Bronchial epithelial cell (primary cell): ENCODE results near the gene ANGEL1. TPM values are rescaled to one million over a fixed set of nuclear protein-coding genes. Genes with fewer than 3 reads are reported as not detected.

Source experiments
- DNase-seq: peaks from one replicate; pipeline ENCODE4 v3.0.0-alpha.2; 2010; ENCODE audit warnings: low read depth
- FAIRE-seq: peaks from 2 replicates; lab custom pipeline; 2011; peaks lifted over from hg19 to GRCh38; lab: Jason Lieb, UNC
- H3K27me3 ChIP-seq: 2 replicates; pipeline ENCODE4 v1.5.1; 2011; ENCODE audit warnings: low read length; ENCODE audit not compliant: control insufficient read depth, insufficient read depth
- H3K36me3 ChIP-seq: 2 replicates; pipeline ENCODE4 v1.5.1; 2011; ENCODE audit warnings: low read length; ENCODE audit not compliant: control insufficient read depth, insufficient read depth
- H3K4me3 ChIP-seq: 2 replicates; pipeline ENCODE4 v1.5.1; 2011; ENCODE audit warnings: mild to moderate bottlenecking, low read depth, low read length, control low read depth
- CTCF ChIP-seq: IDR thresholded peaks from 2 replicates; pipeline ENCODE4 v1.5.1; 2011; ENCODE audit warnings: mild to moderate bottlenecking, moderate library complexity, low read length, control low read depth, inconsistent platforms; ENCODE audit not compliant: insufficient read depth, severe bottlenecking
- total RNA-seq: library from RNA; depleted of rRNA; stranded (reverse); fragments of >200 nt; gene quantifications from 2 replicates; pipeline ENCODE4 v1.2.1, GENCODE V29; 2014

The ANGEL1 gene
- total RNA-seq, 1 donor from 2014 or later, result 6.1 TPM

DNA sequence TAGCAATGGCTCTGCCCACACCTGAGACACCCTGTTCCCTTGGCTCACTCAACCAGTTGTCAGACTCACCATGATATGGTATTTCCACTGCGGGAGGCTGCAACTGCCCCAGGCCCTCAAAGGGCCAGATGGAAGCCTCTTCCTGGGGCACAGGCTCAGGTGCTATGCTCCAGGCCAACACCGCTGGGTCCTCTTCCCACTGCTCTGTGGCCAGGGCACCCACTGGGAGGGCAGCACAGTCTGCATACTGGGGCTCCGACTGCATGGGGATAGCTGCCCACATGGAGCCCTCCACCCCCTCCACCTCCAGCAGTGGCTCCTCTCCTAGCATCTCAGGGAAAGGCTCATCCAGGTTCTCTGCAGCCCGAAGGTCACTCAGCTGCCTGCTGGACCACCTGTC lies 3.7 kb downstream of the ANGEL1 start:
- no peak for DNase-seq

DNA sequence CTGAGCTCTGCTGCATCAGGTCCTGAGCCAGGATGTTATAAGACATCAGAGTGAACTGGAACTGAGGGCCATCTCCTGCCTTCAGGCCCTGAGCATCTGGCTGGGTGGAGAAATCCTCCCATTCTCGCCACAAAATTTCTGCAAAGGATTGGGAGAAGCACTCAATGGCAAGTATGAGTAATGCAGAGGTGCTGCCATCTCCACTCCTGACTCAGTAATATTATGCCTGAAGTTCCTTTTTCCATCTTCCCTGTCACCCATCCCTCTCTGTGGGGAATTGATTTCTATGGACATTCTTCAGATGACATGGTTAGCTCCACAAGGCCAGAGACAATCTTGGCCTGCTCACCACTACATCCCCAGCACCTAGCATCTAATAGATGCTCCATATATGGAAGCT lies 4.7 kb downstream of the ANGEL1 start:
- H3K36me3 ChIP-seq, result peaks cover 14% of the 10 kb centered on the region
- DNase-seq (no peak), FAIRE-seq (no peak)
- H3K27me3 ChIP-seq, result no peaks in the 10 kb centered on the region
- H3K4me3 ChIP-seq, result no peak overlapping the region
- no peak for TF ChIP-seq CTCF

More for the DNA sequence above, 3.7 kb downstream of the ANGEL1 start:
- no peak overlapping the region for H3K4me3 ChIP-seq
- H3K36me3 ChIP-seq, result peaks cover 8% of the 10 kb centered on the region
- no peak for FAIRE-seq
- TF ChIP-seq CTCF, result no peak
- H3K27me3 ChIP-seq, result no peaks in the 10 kb centered on the region

DNA sequence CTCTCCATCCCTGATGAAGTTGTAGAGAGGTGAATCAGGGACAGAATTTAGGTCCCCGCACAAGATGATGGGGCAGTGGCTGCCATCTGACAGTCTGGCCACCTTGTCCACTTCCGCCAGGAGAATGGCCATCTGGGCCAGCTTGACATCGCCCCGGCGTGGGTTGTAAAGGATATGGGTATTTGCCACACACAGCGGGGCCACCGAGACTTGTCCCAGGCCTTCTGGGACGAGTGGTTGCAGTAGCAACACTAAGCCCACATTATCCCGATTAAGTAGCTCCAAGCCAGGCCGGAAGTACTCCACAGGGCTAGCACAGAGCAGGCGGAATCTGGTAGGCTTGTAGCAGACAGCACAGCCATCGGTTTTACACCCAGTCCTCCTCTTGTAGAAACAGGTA lies 6.2 kb downstream of the ANGEL1 start:
- H3K4me3 ChIP-seq, result no peak overlapping the region
- DNase-seq, result no peak
- FAIRE-seq, result no peak
- peaks cover 14% of the 10 kb centered on the region for H3K36me3 ChIP-seq
- H3K27me3 ChIP-seq, result no peaks in the 10 kb centered on the region
- TF ChIP-seq CTCF, result no peak

DNA sequence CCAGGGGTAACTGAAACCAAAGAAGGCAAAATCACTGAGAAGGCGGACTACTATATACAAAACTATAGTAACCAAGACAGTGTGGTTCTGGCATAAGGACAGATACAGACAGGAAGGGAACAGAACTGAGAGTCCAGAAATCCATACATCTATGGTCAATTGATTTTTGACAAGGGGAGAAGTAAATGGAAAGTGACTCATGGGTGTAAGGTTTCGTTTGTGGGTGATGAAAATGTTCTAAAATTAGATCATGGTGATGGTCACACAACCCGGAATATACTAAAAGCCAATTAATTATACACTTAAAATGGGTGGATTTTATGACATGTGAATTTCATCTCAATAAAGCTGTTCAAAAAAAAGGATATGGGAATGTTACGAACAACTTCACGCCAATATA lies 18.7 kb downstream of the ANGEL1 start:
- no peak for TF ChIP-seq CTCF
- Histone ChIP-seq H3K36me3 (peaks cover 10% of the 10 kb centered on the region), H3K27me3 (no peaks in the 10 kb centered on the region), H3K4me3 (no peak overlapping the region)
- FAIRE-seq (no peak), DNase-seq (no peak)

DNA sequence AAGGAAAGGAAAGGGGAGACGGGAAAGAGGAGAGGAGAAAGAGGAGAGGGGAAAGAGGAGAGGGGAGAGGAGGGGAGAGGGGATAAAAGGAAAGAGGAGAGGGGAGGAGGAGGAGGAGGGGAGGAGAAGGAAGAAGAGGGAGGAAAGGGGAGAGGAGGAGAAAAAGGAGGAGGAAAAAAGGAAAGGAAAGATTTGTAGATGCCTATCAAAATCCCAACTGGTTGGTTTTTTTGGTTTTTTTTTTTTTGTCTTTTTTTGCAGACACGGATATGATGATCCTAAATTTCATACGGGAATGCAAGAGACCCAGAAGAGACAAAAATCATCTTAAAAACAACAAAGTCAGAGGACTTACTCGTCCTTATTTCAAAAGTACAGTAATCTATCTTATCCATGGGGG lies 19.4 kb downstream of the ANGEL1 start:
- Histone ChIP-seq H3K36me3 (peaks cover 11% of the 10 kb centered on the region), H3K27me3 (no peaks in the 10 kb centered on the region), H3K4me3 (no peak overlapping the region)
- FAIRE-seq, result no peak
- no peak for DNase-seq
- no peak for TF ChIP-seq CTCF

- Histone ChIP-seq H3K4me3 (no peak overlapping the region), H3K36me3 (peaks cover 11% of the 10 kb centered on the region), H3K27me3 (no peaks in the 10 kb centered on the region)
- no peak for TF ChIP-seq CTCF
- FAIRE-seq (no peak), DNase-seq (no peak)
Observed at GRCh38 chr14:76792422-76792821, 20.3 kb downstream of the ANGEL1 start.
